HFF-Myc (cell line): ENCODE results near the gene CACNA2D3.

ENCODE experiments used
- DNase-seq: peaks from one replicate; pipeline ENCODE4 v3.0.0-alpha.2; 2011; ENCODE audit warnings: low read depth; ENCODE audit errors: extremely low read depth
- H3K4me3 ChIP-seq: replicated peaks from 2 replicates; pipeline ENCODE4 v1.5.1; 2011; ENCODE audit warnings: low read depth, mild to moderate bottlenecking, control low read depth, low read length
- CTCF ChIP-seq: IDR thresholded peaks from 2 replicates; pipeline ENCODE4 v1.5.1; 2012; ENCODE audit warnings: mild to moderate bottlenecking, low read depth, low read length, control low read depth; ENCODE audit errors: missing control alignments

Gene CACNA2D3

GRCh38 chr3:54518011-54518675 lies 395.8 kb downstream of the CACNA2D3 start:
- TF ChIP-seq CTCF, result no peak
- no peak for DNase-seq
- no peak overlapping the region for H3K4me3 ChIP-seq

GRCh38 chr3:54519493-54519892 lies 397.1 kb downstream of the CACNA2D3 start:
- no peak for TF ChIP-seq CTCF
- no peak for DNase-seq
- H3K4me3 ChIP-seq, result no peak overlapping the region

GRCh38 chr3:54520060-54520459 lies 397.7 kb downstream of the CACNA2D3 start:
- no peak for DNase-seq
- no peak for TF ChIP-seq CTCF
- no peak overlapping the region for H3K4me3 ChIP-seq

- TF ChIP-seq CTCF, result no peak
- no peak for DNase-seq
- H3K4me3 ChIP-seq, result no peak overlapping the region
These were observed 405.2 kb downstream of the CACNA2D3 start for GRCh38 chr3:54527521-54527920.

GRCh38 chr3:54527953-54528352 lies 405.6 kb downstream of the CACNA2D3 start:
- no peak overlapping the region for H3K4me3 ChIP-seq
- TF ChIP-seq CTCF, result no peak
- DNase-seq, result no peak

GRCh38 chr3:54528668-54529067 lies 406.3 kb downstream of the CACNA2D3 start:
- DNase-seq, result no peak
- no peak overlapping the region for H3K4me3 ChIP-seq
- TF ChIP-seq CTCF, result no peak

GRCh38 chr3:54530091-54530490 lies 407.7 kb downstream of the CACNA2D3 start:
- TF ChIP-seq CTCF, result no peak
- no peak overlapping the region for H3K4me3 ChIP-seq
- DNase-seq, result no peak
